ENCODE measurements around the gene SORBS1.
"Not testable (repeated sequence)": the region's sequence is repeated elsewhere in the genome, so short reads cannot be mapped to it uniquely, and the experiment has no call there.

SORBS1 gene

GRCh38 chr10:95475003-95475383, 86.2 kb downstream of the SORBS1 start:
- DNase-seq (ENCODE audit: low spot score), result no peak
- in situ Hi-C loops (cut with MboI; ENCODE audit: low pct_unique_long_range_greater_than_20kb, low sequenced_read_pairs, unreplicated experiment), result no loop called here
- no peak for TF ChIP-seq CTCF (IDR thresholded peaks at IDR 0.05; ENCODE audit: extremely low read depth, insufficient read depth, missing control alignments)

GRCh38 chr10:95474228-95475002, 86.8 kb downstream of the SORBS1 start:
- in situ Hi-C loops (cut with MboI; ENCODE audit: low pct_unique_long_range_greater_than_20kb, low sequenced_read_pairs, unreplicated experiment), result no loop called here
- no peak for TF ChIP-seq CTCF (IDR thresholded peaks at IDR 0.05; ENCODE audit: extremely low read depth, insufficient read depth, missing control alignments)
- no peak for DNase-seq (ENCODE audit: low spot score)

DNA sequence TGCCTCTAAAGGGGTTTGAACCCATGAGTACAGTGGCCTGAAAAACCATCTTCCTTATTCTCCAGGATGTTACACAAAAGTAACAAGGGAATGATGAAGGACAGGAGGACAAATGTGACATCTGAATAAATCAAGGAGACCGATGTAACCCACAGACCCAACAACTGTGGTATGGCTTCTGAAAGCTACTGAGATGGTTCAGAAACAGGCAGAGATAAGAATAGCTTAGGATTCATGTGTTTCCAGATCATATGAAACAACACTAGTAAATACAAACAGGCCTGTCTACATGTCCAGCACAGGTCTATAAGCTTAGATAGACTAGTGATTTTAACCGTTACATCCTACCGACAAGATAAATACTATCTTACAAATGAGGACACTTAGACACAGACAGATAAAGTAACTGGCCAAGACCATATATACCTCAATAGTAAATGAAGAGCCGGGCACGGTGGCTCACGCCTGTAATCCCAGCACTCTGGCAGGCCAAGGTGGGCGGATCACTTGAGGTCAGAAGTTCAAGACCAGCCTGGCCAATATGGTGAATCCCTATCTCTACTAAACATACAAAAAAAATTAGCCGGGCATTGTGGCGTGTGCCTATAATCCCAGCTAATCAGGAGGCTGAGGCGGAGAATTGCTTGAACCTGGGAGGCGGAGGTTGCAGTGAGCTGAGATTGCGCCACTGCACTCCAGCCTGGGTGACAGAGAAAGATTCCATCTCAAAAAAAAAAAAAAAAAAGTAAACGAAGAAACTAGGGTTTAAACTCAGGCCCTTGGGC, 88.7 kb downstream of the SORBS1 start:
- in situ Hi-C loops (cut with MboI; ENCODE audit: low pct_unique_long_range_greater_than_20kb, low sequenced_read_pairs, unreplicated experiment), result no loop called here
- DNase-seq (ENCODE audit: low spot score), result no peak
- no peak for TF ChIP-seq CTCF (IDR thresholded peaks at IDR 0.05; ENCODE audit: extremely low read depth, insufficient read depth, missing control alignments)

GRCh38 chr10:95469676-95470075, 91.5 kb downstream of the SORBS1 start:
- no peak for TF ChIP-seq CTCF (IDR thresholded peaks at IDR 0.05; ENCODE audit: extremely low read depth, insufficient read depth, missing control alignments)
- DNase-seq (ENCODE audit: low spot score), result no peak
- in situ Hi-C loops (cut with MboI; ENCODE audit: low pct_unique_long_range_greater_than_20kb, low sequenced_read_pairs, unreplicated experiment), result no loop called here

DNA sequence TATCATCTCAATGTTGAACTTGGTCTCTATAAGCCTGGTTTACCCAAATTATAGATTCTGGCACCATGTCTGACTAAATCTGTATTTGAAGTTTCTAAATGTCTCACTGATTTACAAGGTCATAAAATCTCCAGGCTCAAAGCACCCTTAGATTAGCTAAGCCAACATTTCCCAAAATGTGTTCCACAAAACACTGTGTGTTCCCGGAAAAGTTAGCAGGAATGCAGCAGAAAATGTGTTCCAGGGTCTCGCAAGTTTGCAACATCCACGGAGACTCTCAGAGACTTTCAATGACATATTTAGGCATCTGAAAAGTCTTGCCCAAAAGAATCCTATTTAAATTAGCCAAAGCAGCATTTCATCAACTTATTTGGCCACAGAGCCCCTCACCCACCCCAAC, 91.9 kb downstream of the SORBS1 start:
- DNase-seq (ENCODE audit: low spot score), result no peak
- in situ Hi-C loops (cut with MboI; ENCODE audit: low pct_unique_long_range_greater_than_20kb, low sequenced_read_pairs, unreplicated experiment), result no loop called here
- no peak for TF ChIP-seq CTCF (IDR thresholded peaks at IDR 0.05; ENCODE audit: extremely low read depth, insufficient read depth, missing control alignments)

DNA sequence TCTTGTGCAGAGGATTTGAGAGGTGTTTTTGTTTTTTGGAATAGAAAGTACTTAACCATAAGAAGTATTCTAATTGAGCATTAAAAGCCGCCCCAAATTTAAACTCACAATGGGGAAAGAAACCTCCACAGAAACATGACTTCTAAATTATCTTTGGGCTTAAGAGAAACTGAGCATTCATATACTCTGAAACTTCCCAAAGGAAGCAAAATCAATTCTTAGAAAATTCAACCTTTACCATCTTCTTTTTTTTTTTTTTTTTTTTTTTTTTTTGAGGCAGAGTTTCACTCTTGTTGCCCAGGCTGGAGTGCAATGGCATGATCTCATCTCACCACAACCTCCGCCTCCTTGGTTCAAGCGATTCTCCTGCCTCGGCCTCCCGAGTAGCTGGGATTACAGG, 93.5 kb downstream of the SORBS1 start:
- DNase-seq (ENCODE audit: low spot score); in situ Hi-C loops (cut with MboI; ENCODE audit: low pct_unique_long_range_greater_than_20kb, low sequenced_read_pairs, unreplicated experiment): not testable (repeated sequence)

GRCh38 chr10:95467162-95467599, 94.0 kb downstream of the SORBS1 start:
- no peak for DNase-seq (ENCODE audit: low spot score)
- in situ Hi-C loops (cut with MboI; ENCODE audit: low pct_unique_long_range_greater_than_20kb, low sequenced_read_pairs, unreplicated experiment), result no loop called here
- no peak for TF ChIP-seq CTCF (IDR thresholded peaks at IDR 0.05; ENCODE audit: extremely low read depth, insufficient read depth, missing control alignments)

Measured in GM13977 (cell line).